HT1080 (cell line): Measurements from ENCODE around the gene SUPT20HL2. TPM values are rescaled to one million over a fixed set of nuclear protein-coding genes. Genes with fewer than 3 reads are reported as not detected.
"Not testable (repeated sequence)": the region's sequence is repeated elsewhere in the genome, so short reads cannot be mapped to it uniquely, and the experiment has no call there.

Source experiments
- DNase-seq: peaks from one replicate; pipeline ENCODE4 v3.0.0-alpha.2; 2015; ENCODE audit warnings: low read depth
- polyA plus RNA-seq, 2 experiments: library from polyadenylated mRNA; depleted of rRNA; stranded (reverse); fragments of >200 nt; gene quantifications; 2 replicates each; pipeline ENCODE4 v1.2.3, GENCODE V29; 2015
- total RNA-seq: library from RNA; depleted of rRNA; stranded (reverse); fragments of >200 nt; shearing (Covaris generic); gene quantifications from 2 replicates; pipeline ENCODE4 v1.2.3, GENCODE V29; 2014; rRNA removed

The SUPT20HL2 gene
- total RNA-seq, result not detected in 2 replicates
- not detected in 2 replicates for polyA plus RNA-seq (2015; cell fraction: cytosol; rRNA removed)
- not detected in 2 replicates for polyA plus RNA-seq (2015; cell fraction: nucleus; rRNA removed)

- DNase-seq, result no peak
Measured at GRCh38 chrX:24314019-24314635, at the start of gene SUPT20HL2. SUPT20HL2 (minus strand) TSS chrX:24314069; CDS start chrX:24313315, 754 bp downstream.

- DNase-seq, result not testable (repeated sequence)
Measured at GRCh38 chrX:24362089-24362745, 48.3 kb upstream of the SUPT20HL2 start.

GRCh38 chrX:24360272-24360671, 46.4 kb upstream of the SUPT20HL2 start, which contains the start of gene SUPT20HL1:
SUPT20HL1 (plus strand) TSS chrX:24360639; CDS start chrX:24362761, 2,122 bp downstream.
- no peak for DNase-seq

- DNase-seq, result peak; percentile 43
Measured at GRCh38 chrX:24357106-24357505, 43.2 kb upstream of the SUPT20HL2 start.

GRCh38 chrX:24355095-24355494, 41.2 kb upstream of the SUPT20HL2 start:
- DNase-seq, result peak; percentile 17

GRCh38 chrX:24350217-24350616, 36.3 kb upstream of the SUPT20HL2 start:
- DNase-seq, result no peak

GRCh38 chrX:24347881-24348280, 34.0 kb upstream of the SUPT20HL2 start:
- no peak for DNase-seq

- no peak for DNase-seq
Measured at GRCh38 chrX:24343719-24344118, 29.9 kb upstream of the SUPT20HL2 start.

- DNase-seq, result peak; percentile 85
Measured at GRCh38 chrX:24341795-24342194, 27.9 kb upstream of the SUPT20HL2 start.

GRCh38 chrX:24340501-24340900, 26.6 kb upstream of the SUPT20HL2 start:
- DNase-seq, result no peak

- DNase-seq, result peak; percentile 6
Measured at GRCh38 chrX:24339911-24340310, 26.0 kb upstream of the SUPT20HL2 start.

- no peak for DNase-seq
Measured at GRCh38 chrX:24335871-24336270, 22.0 kb upstream of the SUPT20HL2 start.

GRCh38 chrX:24334461-24334860, 20.6 kb upstream of the SUPT20HL2 start:
- peak; percentile 5 for DNase-seq

GRCh38 chrX:24333371-24333770, 19.5 kb upstream of the SUPT20HL2 start:
- DNase-seq, result no peak

- DNase-seq, result no peak
Measured at GRCh38 chrX:24332878-24333277, 19.0 kb upstream of the SUPT20HL2 start.

- DNase-seq, result no peak
Measured at GRCh38 chrX:24325231-24325630, 11.4 kb upstream of the SUPT20HL2 start.

- DNase-seq, result no peak
Measured at GRCh38 chrX:24321741-24322395, 8.0 kb upstream of the SUPT20HL2 start.

GRCh38 chrX:24317567-24317966, 3.7 kb upstream of the SUPT20HL2 start:
- DNase-seq, result no peak

GRCh38 chrX:24316111-24316510, 2.2 kb upstream of the SUPT20HL2 start:
- DNase-seq, result no peak

GRCh38 chrX:24312249-24312607, 1.6 kb downstream of the SUPT20HL2 start:
- DNase-seq, result not testable (repeated sequence)

GRCh38 chrX:24311507-24312248, 2.2 kb downstream of the SUPT20HL2 start:
- not testable (repeated sequence) for DNase-seq
